Measurements from ENCODE around the gene ZMIZ1. TPM values are rescaled to one million over a fixed set of nuclear protein-coding genes. Genes with fewer than 3 reads are reported as not detected.
A peak's percentile ranks its signal among the peaks of the same experiment; 100 is the strongest.

ZMIZ1 gene
- polyA plus RNA-seq, 1 experiment: 13.0 TPM

- Histone ChIP-seq H3K27me3 (ENCODE audit: control insufficient read depth, insufficient read depth, low read length) (no peaks in the 10 kb centered on the region), H3K4me3 (ENCODE audit: low read depth, low read length) (no peak overlapping the region), H3K36me3 (ENCODE audit: control insufficient read depth, insufficient read depth, low read length) (peaks cover 27% of the 10 kb centered on the region)
- POLR2A ChIA-PET: interaction anchor here (0.6 to 1.2 kb wide), 2 partner anchors 119 to 309 kb away, joined by 4 to 11 read pairs; no protein-coding TSS in a partner anchor
- CTCF ChIA-PET: interaction anchor here (0.6 to 4.7 kb wide), 78 partner anchors 9 to 1165 kb away, joined by 3 to 36 read pairs (median 4); no protein-coding TSS in a partner anchor
- peak; percentile 90 for TF ChIP-seq CTCF (IDR thresholded peaks at IDR 0.05; ENCODE audit: insufficient read depth, low read depth, low read length)
- no peak for DNase-seq (ENCODE audit: low read depth)
Observed at GRCh38 chr10:79195091-79195923, 126.5 kb downstream of the ZMIZ1 start.

GRCh38 chr10:79196470-79197461, 128.0 kb downstream of the ZMIZ1 start:
- TF ChIP-seq CTCF (IDR thresholded peaks at IDR 0.05; ENCODE audit: insufficient read depth, low read depth, low read length): peak; percentile 93
- ChIA-PET CTCF (interaction anchor here (0.6 to 4.7 kb wide), 52 partner anchors 8 to 1151 kb away, joined by 3 to 36 read pairs (median 5); no protein-coding TSS in a partner anchor), POLR2A (no interaction called here)
- no peak for DNase-seq (ENCODE audit: low read depth)
- H3K27me3 ChIP-seq (ENCODE audit: control insufficient read depth, insufficient read depth, low read length): no peaks in the 10 kb centered on the region
- H3K36me3 ChIP-seq (ENCODE audit: control insufficient read depth, insufficient read depth, low read length): peaks cover 33% of the 10 kb centered on the region
- H3K4me3 ChIP-seq (ENCODE audit: low read depth, low read length): no peak overlapping the region

- ChIA-PET POLR2A (no interaction called here), CTCF (interaction anchor here (0.6 to 4.7 kb wide), 25 partner anchors 9 to 1151 kb away, joined by 3 to 36 read pairs (median 5); no protein-coding TSS in a partner anchor)
- Histone ChIP-seq H3K4me3 (ENCODE audit: low read depth, low read length) (no peak overlapping the region), H3K27me3 (ENCODE audit: control insufficient read depth, insufficient read depth, low read length) (no peaks in the 10 kb centered on the region), H3K36me3 (ENCODE audit: control insufficient read depth, insufficient read depth, low read length) (peaks cover 35% of the 10 kb centered on the region)
- no peak for DNase-seq (ENCODE audit: low read depth)
- TF ChIP-seq CTCF (IDR thresholded peaks at IDR 0.05; ENCODE audit: insufficient read depth, low read depth, low read length): no peak
Observed at GRCh38 chr10:79197558-79197957, 128.8 kb downstream of the ZMIZ1 start.

GRCh38 chr10:79200346-79200745, 131.6 kb downstream of the ZMIZ1 start:
- ChIA-PET POLR2A (no interaction called here), CTCF (no interaction called here)
- H3K27me3 ChIP-seq (ENCODE audit: control insufficient read depth, insufficient read depth, low read length): no peaks in the 10 kb centered on the region
- no peak for DNase-seq (ENCODE audit: low read depth)
- TF ChIP-seq CTCF (IDR thresholded peaks at IDR 0.05; ENCODE audit: insufficient read depth, low read depth, low read length): no peak
- H3K36me3 ChIP-seq (ENCODE audit: control insufficient read depth, insufficient read depth, low read length): peaks cover 40% of the 10 kb centered on the region
- no peak overlapping the region for H3K4me3 ChIP-seq (ENCODE audit: low read depth, low read length)
